Lung microvascular endothelial cell (primary cell): Measurements from ENCODE around the gene MPLKIP. TPM values are rescaled to one million over a fixed set of nuclear protein-coding genes. Genes with fewer than 3 reads are reported as not detected.
"Not testable (repeated sequence)": the region's sequence is repeated elsewhere in the genome, so short reads cannot be mapped to it uniquely, and the experiment has no call there.

Experiments
- DNase-seq, 2 donors: peaks; one replicate each; pipeline versions ENCODE4 v3.0.0 to v3.0.0-alpha.2; 2010; ENCODE audit warnings: low read depth in 2 of 2
- total RNA-seq: library from RNA; depleted of rRNA; stranded (reverse); fragments of >200 nt; gene quantifications from 2 replicates; pipeline ENCODE4 v1.2.1, GENCODE V29; 2014

The MPLKIP gene
- total RNA-seq = 17.2 and 25.8 TPM in 2 replicates

GRCh38 chr7:40134428-40135316 lies at the start of gene MPLKIP, which contains the start of gene SUGCT:
MPLKIP (minus strand) TSS chr7:40134622; CDS start chr7:40134567, 55 bp downstream.
SUGCT (plus strand) TSS chr7:40135005.
- DNase-seq = peak; percentile 87 to 92

DNA sequence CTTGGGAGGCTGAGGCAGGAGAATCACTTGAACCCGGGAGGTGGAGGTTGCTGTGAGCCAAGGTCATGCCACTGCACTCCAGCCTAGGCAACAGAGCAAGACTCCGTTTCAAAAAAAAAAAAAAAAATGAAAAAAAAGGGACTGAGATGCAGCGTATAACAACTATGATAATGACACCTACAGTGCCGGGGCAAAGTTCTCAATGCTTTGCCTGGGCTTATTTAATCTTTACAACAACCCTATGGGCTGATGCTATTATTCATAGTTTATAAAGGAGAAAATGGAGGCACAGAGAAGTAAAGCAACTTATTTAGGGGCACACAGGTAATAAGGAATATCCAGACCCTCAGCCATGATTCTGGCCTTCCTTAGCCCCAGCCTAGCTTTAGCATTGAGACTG lies 48.0 kb upstream of the MPLKIP start:
- DNase-seq = no peak

DNA sequence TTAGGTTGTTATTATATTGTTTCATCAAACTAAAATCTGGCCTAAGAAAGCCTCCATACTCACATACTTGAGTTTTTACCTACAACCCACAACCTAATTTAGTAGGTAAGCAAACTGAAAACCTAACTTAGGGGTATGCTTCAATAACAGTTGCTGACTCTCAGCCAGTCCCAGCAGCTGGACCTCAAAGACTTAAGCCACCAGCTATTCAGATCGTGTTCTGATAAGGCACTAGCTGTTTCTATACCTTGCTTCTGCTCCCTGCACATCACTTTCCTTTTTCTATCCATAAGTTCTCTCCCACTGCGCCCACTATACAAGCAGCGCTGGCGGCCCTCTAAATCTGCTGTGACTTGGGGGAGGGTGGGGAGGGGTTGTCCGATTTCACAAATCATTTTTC lies 42.6 kb upstream of the MPLKIP start:
- no peak for DNase-seq

GRCh38 chr7:40175725-40176510 lies 41.5 kb upstream of the MPLKIP start:
- no peak for DNase-seq

DNA sequence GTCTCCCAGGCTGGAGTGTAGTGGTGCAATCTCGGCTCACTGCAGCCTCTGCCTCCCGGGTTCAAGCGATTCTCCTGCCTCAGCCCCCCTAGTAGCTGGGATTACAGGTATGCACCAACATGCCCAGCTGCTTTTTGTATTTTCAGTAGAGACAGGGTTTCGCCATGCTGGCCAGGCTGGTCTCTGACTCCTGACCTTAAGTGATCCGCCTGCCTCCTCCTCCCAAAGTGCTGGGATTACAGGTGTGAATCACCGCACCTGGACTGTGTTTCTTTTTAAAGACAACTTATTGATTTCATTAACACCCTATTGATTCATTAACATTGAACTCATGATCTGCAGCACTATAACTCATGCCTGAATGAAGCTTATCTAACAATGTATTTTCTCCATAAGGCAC lies 40.8 kb upstream of the MPLKIP start:
- not testable (repeated sequence) for DNase-seq

DNA sequence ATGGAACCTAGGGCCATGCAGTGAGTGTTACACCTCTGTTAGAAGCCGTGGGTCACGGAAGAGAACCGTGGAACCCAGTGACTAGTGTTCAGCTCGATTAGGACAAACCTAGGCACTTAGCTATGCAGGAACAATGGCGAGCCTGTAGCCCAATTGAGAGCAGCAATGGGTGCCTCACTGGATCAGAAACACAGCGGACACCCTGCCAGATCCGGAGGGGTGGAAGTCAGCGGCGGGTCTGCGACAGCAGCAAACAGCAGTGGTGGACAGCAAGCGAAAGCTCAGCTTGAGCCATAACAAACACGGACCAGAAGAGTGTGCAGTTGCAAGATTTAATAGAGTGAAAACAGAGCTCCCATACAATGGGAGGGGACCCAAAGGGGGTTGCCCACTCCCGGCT lies 38.7 kb upstream of the MPLKIP start:
- DNase-seq = not testable (repeated sequence)

GRCh38 chr7:40168266-40168665 lies 33.8 kb upstream of the MPLKIP start:
- not testable (repeated sequence) for DNase-seq

DNA sequence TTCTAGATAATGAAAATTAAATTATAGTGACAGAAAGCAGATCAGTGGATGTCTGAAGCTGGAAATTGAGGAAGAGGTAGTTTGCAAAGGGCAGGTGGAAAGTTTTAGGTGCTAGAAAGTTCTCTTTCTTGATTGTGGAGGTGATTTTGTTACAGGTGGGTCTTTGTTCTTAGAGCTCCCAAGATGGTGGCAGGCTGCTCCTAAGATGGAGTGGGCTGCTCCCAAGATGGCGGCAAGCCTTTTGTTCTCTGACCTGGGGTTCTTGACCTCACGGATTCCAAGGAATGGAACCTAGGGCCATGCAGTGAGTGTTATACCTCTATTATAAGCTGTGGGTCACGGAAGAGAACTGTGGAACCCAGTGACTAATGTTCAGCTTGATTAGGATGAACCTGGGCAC lies 32.9 kb upstream of the MPLKIP start:
- DNase-seq = no peak

DNA sequence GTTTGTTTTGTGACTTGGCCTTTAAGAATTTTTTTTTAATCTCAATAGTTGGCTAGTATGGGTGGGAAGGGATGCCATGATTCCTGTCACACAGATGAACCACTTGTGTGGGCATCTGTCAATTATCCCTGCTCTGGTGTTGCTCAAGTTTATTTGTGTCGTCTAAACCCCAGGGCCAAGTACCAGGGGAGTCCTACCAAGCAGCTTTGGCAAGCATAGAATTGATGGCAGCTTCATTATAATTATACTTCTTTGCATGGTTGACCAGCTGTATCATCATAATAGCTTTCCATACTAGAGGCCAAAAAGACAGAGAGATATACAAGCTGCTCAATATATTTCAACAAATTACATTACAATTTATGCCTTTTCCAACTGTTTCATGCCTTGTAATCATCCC lies 30.8 kb upstream of the MPLKIP start:
- no peak for DNase-seq

- DNase-seq = no peak
Observed at GRCh38 chr7:40162516-40162915, 28.1 kb upstream of the MPLKIP start.

DNA sequence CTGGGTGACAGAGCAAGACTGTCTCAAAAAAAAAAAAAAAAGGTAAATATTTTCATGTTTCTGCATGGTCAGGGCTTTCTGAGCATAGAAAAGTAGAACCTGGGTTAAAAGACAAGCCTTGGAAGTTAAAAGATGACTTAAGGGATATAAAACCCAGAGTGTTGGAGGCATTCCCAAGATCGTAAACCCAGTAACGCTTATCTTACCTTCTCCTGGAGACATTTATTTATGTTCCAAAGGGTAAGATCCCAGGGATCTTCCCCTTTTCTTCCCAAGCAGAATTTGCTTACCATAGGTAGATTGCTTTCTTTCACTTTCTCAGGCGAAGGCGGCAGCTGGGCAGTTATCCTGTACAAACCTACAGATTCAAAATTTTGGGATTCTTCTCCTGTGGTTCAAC lies 22.6 kb upstream of the MPLKIP start:
- DNase-seq = no peak

GRCh38 chr7:40151504-40151903 lies 17.1 kb upstream of the MPLKIP start:
- DNase-seq = no peak

DNA sequence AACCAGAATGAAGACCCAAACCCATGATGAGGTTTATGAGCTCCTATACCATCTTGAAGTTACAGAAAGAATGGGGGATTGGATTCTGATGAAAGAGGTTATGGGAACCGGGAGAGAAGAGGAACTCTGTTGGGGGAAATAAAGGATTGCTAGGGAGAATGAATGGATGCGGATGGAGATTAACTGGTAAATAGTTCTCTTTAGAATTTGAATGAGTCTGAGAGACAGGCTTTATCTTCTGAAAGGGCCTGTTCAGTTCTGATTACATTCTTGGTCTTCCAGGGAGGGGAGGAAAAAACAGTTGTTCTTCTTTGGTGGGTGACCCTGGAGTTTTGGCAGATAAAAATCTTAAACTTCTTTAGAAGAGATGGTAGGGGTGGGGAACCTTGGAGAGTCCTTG lies 14.2 kb upstream of the MPLKIP start:
- DNase-seq = no peak

DNA sequence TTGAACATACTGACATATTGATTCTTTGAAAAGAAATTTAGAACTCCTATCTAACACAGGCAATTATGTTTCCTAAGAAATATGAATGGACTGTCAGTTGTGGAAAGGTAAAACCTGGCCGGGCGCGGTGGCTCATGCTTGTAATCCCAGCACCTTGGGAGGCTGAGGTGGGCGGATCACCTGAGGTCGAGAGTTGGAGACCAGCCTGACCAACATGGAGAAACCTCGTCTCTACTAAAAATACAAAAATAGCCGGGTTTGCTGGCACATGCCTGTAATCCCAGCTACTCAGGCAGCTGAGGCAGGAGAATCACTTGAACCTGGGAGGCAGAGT lies 13.8 kb upstream of the MPLKIP start:
- not testable (repeated sequence) for DNase-seq

GRCh38 chr7:40147371-40148246 lies 13.2 kb upstream of the MPLKIP start:
- DNase-seq = no peak

DNA sequence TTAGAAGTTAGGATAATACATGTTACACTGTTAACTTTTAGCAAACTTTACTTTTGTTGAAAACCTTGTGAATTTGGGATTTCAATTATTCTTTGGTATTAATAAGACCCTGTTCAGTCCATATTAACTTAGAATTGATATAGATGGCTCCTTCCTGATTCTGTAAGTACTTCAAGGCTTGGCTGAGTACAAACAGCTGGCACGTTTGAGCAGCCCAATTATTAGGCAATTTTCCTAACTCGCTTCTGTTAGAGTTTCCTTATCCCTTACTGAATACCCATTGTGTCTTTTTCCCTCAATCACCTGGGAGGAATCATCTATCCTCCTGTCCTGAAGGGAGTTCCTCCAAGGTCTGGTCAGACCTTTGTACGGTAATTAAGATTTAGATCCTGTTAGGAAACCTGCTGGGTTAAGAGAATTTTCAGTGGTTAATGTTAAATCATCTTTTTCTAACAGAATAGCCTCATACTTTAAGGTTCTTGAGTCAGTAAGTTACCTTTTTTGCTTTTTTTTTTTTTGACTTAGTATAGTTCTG lies 11.2 kb upstream of the MPLKIP start:
- not testable (repeated sequence) for DNase-seq

- not testable (repeated sequence) for DNase-seq
Observed at GRCh38 chr7:40141916-40142315, 7.5 kb upstream of the MPLKIP start.

- DNase-seq = not testable (repeated sequence)
Observed at GRCh38 chr7:40139891-40140290, 5.5 kb upstream of the MPLKIP start.

DNA sequence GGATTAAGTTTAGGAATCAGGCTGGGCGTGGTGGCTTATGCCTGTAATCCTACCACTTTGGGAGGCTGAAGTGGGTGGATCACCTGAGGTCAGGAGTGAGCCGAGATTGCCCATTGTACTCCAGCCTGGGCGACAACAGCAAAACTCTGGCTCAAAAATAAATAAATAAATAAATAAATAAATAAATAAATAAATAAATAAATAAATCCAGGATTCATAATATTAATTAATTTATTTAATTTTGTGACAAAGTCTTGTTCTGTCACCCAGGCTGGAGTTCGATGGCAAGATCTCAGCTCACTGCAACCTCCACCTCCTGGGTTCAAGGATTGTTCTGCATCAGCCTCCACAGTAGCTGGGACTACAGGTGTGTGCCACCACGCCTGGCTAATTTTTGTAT lies 4.6 kb upstream of the MPLKIP start:
- DNase-seq = no peak

DNA sequence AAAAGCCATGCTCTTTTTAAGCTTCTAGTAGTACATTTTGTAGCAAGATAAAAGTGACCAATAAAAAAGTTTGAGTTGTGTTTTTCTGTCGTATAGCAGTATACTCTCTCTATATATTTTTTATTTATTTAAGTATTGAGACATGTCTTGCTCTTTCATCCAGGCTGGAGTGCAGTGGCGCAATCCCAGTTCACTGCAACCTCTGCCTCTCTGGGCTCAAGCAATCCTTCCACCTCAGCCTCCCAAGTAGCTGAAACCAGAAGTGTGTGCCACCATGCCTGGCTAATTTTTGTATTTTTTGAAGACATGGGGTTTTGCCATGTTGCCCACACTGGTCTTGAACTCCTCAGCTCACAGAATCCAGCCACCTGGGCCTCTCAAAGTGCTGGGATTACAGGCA lies 3.1 kb upstream of the MPLKIP start:
- DNase-seq = no peak

DNA sequence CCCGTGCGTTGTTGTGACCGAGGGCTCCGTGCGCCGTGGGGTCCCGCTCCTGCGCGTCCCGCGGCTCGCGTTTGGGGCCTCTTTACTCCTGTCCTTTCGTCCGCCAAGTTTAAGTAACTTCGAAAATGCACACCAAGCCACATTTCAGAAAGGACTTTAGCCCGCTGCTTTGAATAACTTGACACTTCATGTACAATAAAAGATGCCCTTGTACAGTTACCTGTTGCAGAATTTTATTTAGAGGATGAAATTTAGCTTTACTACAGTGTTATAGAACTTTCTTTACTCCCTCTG lies 842 bp upstream of the MPLKIP start:
- DNase-seq = peak in 1 of 2 donors; percentile 25
